Measurements from ENCODE around the gene TOMM34. TPM values are rescaled to one million over a fixed set of nuclear protein-coding genes. Genes with fewer than 3 reads are reported as not detected.

Gene TOMM34
- total RNA-seq, 2 experiments from 2014 or later: 5.6 to 5.9 TPM

- no peaks in the 10 kb centered on the region for H3K27me3 Mint-ChIP-seq
- peaks cover 30% of the 10 kb centered on the region for H3K36me3 ChIP-seq (ENCODE audit: insufficient read depth, low read length)
- no peaks in the 10 kb centered on the region for H3K9me3 Mint-ChIP-seq
- ChIA-PET CTCF (interaction anchor here (0.7 to 2.4 kb wide), 7 partner anchors 10 to 137 kb away, joined by 3 to 12 read pairs (median 4); no protein-coding TSS in a partner anchor), POLR2A (interaction anchor here (0.5 to 5.7 kb wide), 12 partner anchors 8 to 96 kb away, joined by 3 to 61 read pairs (median 6); partner anchors contain the start of gene YWHAB)
- DNase-seq: peak in 2 of 14 experiments; percentile 39 to 49
- peak overlapping the region; percentile 81 for H3K27ac Mint-ChIP-seq
- no peak for TF ChIP-seq CTCF (IDR thresholded peaks at IDR 0.05)
- peaks cover 52% of the 10 kb centered on the region for H3K4me1 Mint-ChIP-seq (ENCODE audit: low read depth)
- intact Hi-C loops (cut with DNase I, micrococcal nuclease): loop anchor here (2.0 to 5.0 kb wide), 2 partner anchors 33 to 52 kb away; no protein-coding TSS in a partner anchor
- H3K4me3 Mint-ChIP-seq: peak overlapping the region; percentile 98
- peak overlapping the region; percentile 78 for H3K4me3 ChIP-seq (ENCODE audit: low read length)
- peaks cover 33% of the 10 kb centered on the region for H3K4me1 ChIP-seq (ENCODE audit: insufficient read depth, low read length)
- no peak for ATAC-seq (ENCODE audit: poor library complexity)
- no peaks in the 10 kb centered on the region for H3K27me3 ChIP-seq (ENCODE audit: control insufficient read depth in 1 of 2, insufficient read depth in 2 of 2, low read length in 2 of 2)
- H3K36me3 Mint-ChIP-seq (ENCODE audit: low read depth): peaks cover 30% of the 10 kb centered on the region
- H3K9me3 ChIP-seq (ENCODE audit: control insufficient read depth in 1 of 2, insufficient read depth in 1 of 2, low read length in 2 of 2): no peaks in the 10 kb centered on the region
- peak overlapping the region in 1 of 2 donors; percentile 66 for H3K27ac ChIP-seq (ENCODE audit: low read depth in 1 of 2, low read length in 2 of 2)
Measured at GRCh38 chr20:44959082-44959637, 1.0 kb downstream of the TOMM34 start.

GRCh38 chr20:44958276-44958675 is 1.9 kb downstream of the TOMM34 start:
- H3K27me3 ChIP-seq (ENCODE audit: control insufficient read depth in 1 of 2, insufficient read depth in 2 of 2, low read length in 2 of 2): no peaks in the 10 kb centered on the region
- ATAC-seq (ENCODE audit: poor library complexity) (no peak), DNase-seq (no peak)
- H3K9me3 Mint-ChIP-seq: no peaks in the 10 kb centered on the region
- peak overlapping the region; percentile 81 for H3K27ac Mint-ChIP-seq
- intact Hi-C loops (cut with DNase I, micrococcal nuclease): loop anchor here (2.0 to 5.0 kb wide), 2 partner anchors 34 to 53 kb away; no protein-coding TSS in a partner anchor
- peaks cover 56% of the 10 kb centered on the region for H3K4me1 Mint-ChIP-seq (ENCODE audit: low read depth)
- H3K27ac ChIP-seq (ENCODE audit: low read depth in 1 of 2, low read length in 2 of 2): no peak overlapping the region
- H3K36me3 ChIP-seq (ENCODE audit: insufficient read depth, low read length): peaks cover 39% of the 10 kb centered on the region
- POLR2A ChIA-PET: interaction anchor here (0.8 to 2.2 kb wide), 2 partner anchors 9 to 20 kb away, joined by 3 to 11 read pairs; partner anchors contain the start of gene STK4
- peak overlapping the region; percentile 98 for H3K4me3 Mint-ChIP-seq
- no peaks in the 10 kb centered on the region for H3K27me3 Mint-ChIP-seq
- TF ChIP-seq CTCF (IDR thresholded peaks at IDR 0.05): no peak
- H3K4me3 ChIP-seq (ENCODE audit: low read length): no peak overlapping the region
- CTCF ChIA-PET: interaction anchor here (0.6 to 2.4 kb wide), 7 partner anchors 9 to 1011 kb away, joined by 3 to 12 read pairs (median 3); no protein-coding TSS in a partner anchor
- no peaks in the 10 kb centered on the region for H3K9me3 ChIP-seq (ENCODE audit: control insufficient read depth in 1 of 2, insufficient read depth in 1 of 2, low read length in 2 of 2)
- peaks cover 33% of the 10 kb centered on the region for H3K4me1 ChIP-seq (ENCODE audit: insufficient read depth, low read length)
- H3K36me3 Mint-ChIP-seq (ENCODE audit: low read depth): peaks cover 39% of the 10 kb centered on the region

GRCh38 chr20:44956410-44956809 is 3.8 kb downstream of the TOMM34 start:
- Mint-ChIP-seq H3K4me1 (ENCODE audit: low read depth) (peaks cover 65% of the 10 kb centered on the region), H3K36me3 (ENCODE audit: low read depth) (peaks cover 57% of the 10 kb centered on the region), H3K9me3 (no peaks in the 10 kb centered on the region), H3K27ac (no peak overlapping the region), H3K4me3 (no peak overlapping the region), H3K27me3 (no peaks in the 10 kb centered on the region)
- ChIA-PET CTCF (no interaction called here), POLR2A (interaction anchor here (2.2 kb wide), 1 partner anchor 11 kb away, joined by 11 read pairs; the partner anchor contains the start of gene STK4)
- intact Hi-C loops (cut with DNase I, micrococcal nuclease): loop anchor here (5.0 kb wide), 1 partner anchor 36 kb away; no protein-coding TSS in a partner anchor
- ATAC-seq (ENCODE audit: poor library complexity) (no peak), DNase-seq (no peak)
- no peak for TF ChIP-seq CTCF (IDR thresholded peaks at IDR 0.05)
- H3K9me3 ChIP-seq (ENCODE audit: control insufficient read depth in 1 of 2, insufficient read depth in 1 of 2, low read length in 2 of 2): no peaks in the 10 kb centered on the region
- no peak overlapping the region for H3K4me3 ChIP-seq (ENCODE audit: low read length)
- H3K36me3 ChIP-seq (ENCODE audit: insufficient read depth, low read length): peaks cover 56% of the 10 kb centered on the region
- H3K27me3 ChIP-seq (ENCODE audit: control insufficient read depth in 1 of 2, insufficient read depth in 2 of 2, low read length in 2 of 2): no peaks in the 10 kb centered on the region
- H3K4me1 ChIP-seq (ENCODE audit: insufficient read depth, low read length): peaks cover 31% of the 10 kb centered on the region
- H3K27ac ChIP-seq (ENCODE audit: low read depth in 1 of 2, low read length in 2 of 2): no peak overlapping the region

All from CD4-positive, alpha-beta T cell (primary cell).